HCT116 (cell line): ENCODE results near the gene USP43. TPM values are rescaled to one million over a fixed set of nuclear protein-coding genes. Genes with fewer than 3 reads are reported as not detected.

ENCODE experiments used
- ATAC-seq: fragments of 200-7000 bp; cut with Tn5 transposase; 2 replicates; pipeline ENCODE4 v1.9.1; 2020; ENCODE audit warnings: mild to moderate bottlenecking, moderate library complexity
- BruUV-seq: library from RNA; stranded (reverse); fragments of 400-500 nt; replicated peaks from 2 replicates; lab custom pipeline; 2021; lab: Mats Ljungman, UMichigan
- CTCF ChIA-PET: fragments of 300-600 bp; sonication (Branson Sonifier 250); formaldehyde crosslinking; loops from one replicate; lab custom pipeline; 2021; ENCODE audit warnings: antibody characterized with exemption; lab: Charles Lee
- POLR2A ChIA-PET: fragments of 300-600, 350-600 bp; sonication (Branson Sonifier 250); formaldehyde crosslinking; loops from one replicate; lab custom pipeline; 2021; ENCODE audit warnings: antibody characterized with exemption; lab: Charles Lee
- RAD21 ChIA-PET, 2 experiments: fragments of 300-600 bp; sonication (Branson Sonifier 250); formaldehyde crosslinking; loops; one replicate each; lab custom pipeline; 2023; ENCODE audit warnings: low total read pairs in 2 of 2; ENCODE audit not compliant: uncharacterized antibody in 2 of 2, unreplicated experiment in 2 of 2, low non-redundant PET in 1 of 2; lab: Charles Lee
- DNase-seq: peaks from one replicate; pipeline ENCODE4 v3.0.0-alpha.2; 2010; ENCODE audit warnings: low read depth, low spot score
- H2AFZ ChIP-seq: fragments of 200-600 bp; shearing (Covaris generic), sonication (generic); 2 replicates; pipeline ENCODE4 v1.6.1; 2017; ENCODE audit warnings: low read depth, mixed run types, mixed read lengths, antibody characterized with exemption, low read length; ENCODE audit not compliant: poor library complexity, severe bottlenecking
- H3K27ac ChIP-seq: 2 replicates; pipeline ENCODE4 v1.5.1; 2012; ENCODE audit warnings: low read depth, low read length
- H3K27me3 ChIP-seq: fragments of 200-600 bp; sonication (generic); 2 replicates; pipeline ENCODE4 v1.6.1; 2016; ENCODE audit warnings: mixed run types, low read length, mixed read lengths; ENCODE audit not compliant: insufficient read depth
- H3K36me3 ChIP-seq, 2 experiments: fragments of 200-500 bp in 1 of 2; fragments of 200-600 bp in 1 of 2; sonication (Bioruptor generic) in 1 of 2; sonication (generic) in 1 of 2; 2 replicates each; pipeline versions ENCODE4 v1.5.1 to v1.6.1; 2014 to 2016; ENCODE audit warnings: low read length in 2 of 2, inconsistent platforms in 1 of 2, mixed read lengths in 1 of 2, mixed run types in 1 of 2; ENCODE audit not compliant: insufficient read depth in 2 of 2, control insufficient read depth in 1 of 2
- H3K4me1 ChIP-seq, 2 experiments: fragments of 200-600 bp in 1 of 2; sonication (generic) in 1 of 2; 2 replicates each; pipeline versions ENCODE4 v1.5.1 to v1.6.1; 2012 to 2017; ENCODE audit warnings: low read length in 2 of 2, inconsistent platforms in 1 of 2, mild to moderate bottlenecking in 1 of 2, mixed read lengths in 1 of 2, mixed run types in 1 of 2, moderate library complexity in 1 of 2; ENCODE audit not compliant: insufficient read depth in 2 of 2, control insufficient read depth in 1 of 2
- H3K4me2 ChIP-seq: fragments of 200-600 bp; sonication (generic); 2 replicates; pipeline ENCODE4 v1.6.1; 2017; ENCODE audit warnings: mixed run types, low read length, mixed read lengths
- H3K4me3 ChIP-seq, 2 experiments: fragments of 200-600 bp in 1 of 2; sonication (generic) in 1 of 2; replicated peaks in 1 of 2; 2 replicates each; pipeline ENCODE4 v1.5.1; 2011 to 2016; ENCODE audit warnings: low read length in 2 of 2, control low read depth in 1 of 2, low read depth in 1 of 2, mild to moderate bottlenecking in 1 of 2, mixed read lengths in 1 of 2, mixed run types in 1 of 2
- H3K79me2 ChIP-seq: fragments of 200-600 bp; sonication (generic); 2 replicates; pipeline ENCODE4 v1.6.1; 2017; ENCODE audit warnings: mild to moderate bottlenecking, mixed run types, low read length, moderate library complexity, mixed read lengths; ENCODE audit not compliant: insufficient read depth
- H3K9ac ChIP-seq: fragments of 200-600 bp; sonication (generic); 2 replicates; pipeline ENCODE4 v1.6.1; 2016; ENCODE audit warnings: low read length, mixed read lengths
- H3K9me2 ChIP-seq: fragments of 200-600 bp; sonication (generic), shearing (Covaris generic); 2 replicates; pipeline ENCODE4 v1.6.1; 2017; ENCODE audit warnings: mixed run types, mild to moderate bottlenecking, moderate library complexity; ENCODE audit not compliant: insufficient read depth
- H3K9me3 ChIP-seq, 2 experiments: fragments of 200-500 bp in 1 of 2; fragments of 200-600 bp in 1 of 2; sonication (Bioruptor generic) in 1 of 2; sonication (generic) in 1 of 2; 2 replicates each; pipeline ENCODE4 v1.6.1; 2014 to 2017; ENCODE audit warnings: low read length in 2 of 2, mixed read lengths in 2 of 2, inconsistent platforms in 1 of 2, low read depth in 1 of 2, mild to moderate bottlenecking in 1 of 2, mixed run types in 1 of 2, moderate library complexity in 1 of 2; ENCODE audit not compliant: control insufficient read depth in 1 of 2, insufficient read depth in 1 of 2
- H4K20me1 ChIP-seq: fragments of 200-600 bp; sonication (generic), shearing (Covaris generic); 2 replicates; pipeline ENCODE4 v1.6.1; 2017; ENCODE audit warnings: mixed run types, mild to moderate bottlenecking, moderate library complexity; ENCODE audit not compliant: insufficient read depth
- ATF3 ChIP-seq: IDR thresholded peaks from 2 replicates; pipeline ENCODE4 v1.6.1; 2012
- CEBPB ChIP-seq: IDR thresholded peaks from 2 replicates; pipeline ENCODE4 v1.6.1; 2012; ENCODE audit warnings: low read depth
- EZH2 ChIP-seq: fragments of 200-600 bp; sonication (generic); IDR thresholded peaks from 2 replicates; pipeline ENCODE4 v1.6.1; 2017; ENCODE audit warnings: antibody characterized with exemption, mixed run types
- JUND ChIP-seq: IDR thresholded peaks from 2 replicates; pipeline ENCODE4 v1.6.1; 2012
- POLR2AphosphoS5 ChIP-seq: IDR thresholded peaks from 2 replicates; pipeline ENCODE4 v1.6.1; 2011; ENCODE audit warnings: mild to moderate bottlenecking, low read depth, low read length, moderate library complexity
- YY1 ChIP-seq: IDR thresholded peaks from 2 replicates; pipeline ENCODE4 v1.6.1; 2011; ENCODE audit warnings: low read length, low read depth, moderate library complexity, mild to moderate bottlenecking; ENCODE audit not compliant: insufficient replicate concordance; ENCODE audit errors: extremely low read depth
- ZFX ChIP-seq: fragments of 450-650 bp; IDR thresholded peaks from 2 replicates; pipeline ENCODE4 v1.6.1; 2017
- ZNF274 ChIP-seq: fragments of 200-500 bp; sonication (Bioruptor generic); IDR thresholded peaks from 2 replicates; pipeline ENCODE4 v1.6.1; 2014; ENCODE audit warnings: mild to moderate bottlenecking, low read depth, low read length, inconsistent platforms
- intact Hi-C: fragments of 100-400 bp; cut with micrococcal nuclease; formaldehyde crosslinking; loops from 2 replicates; pipeline ENCODE4 v1.10.0; 2022
- total RNA-seq: library from RNA; stranded (reverse); gene quantifications from one replicate; pipeline ENCODE4 v1.2.1, GENCODE V29; 2021; ENCODE audit not compliant: unreplicated experiment

USP43 gene
- total RNA-seq, 1 experiment from 2014 or later: 8.0 TPM

GRCh38 chr17:9647014-9647413 is 1.7 kb downstream of the USP43 start:
- no peak for ATAC-seq
- ChIA-PET CTCF (no interaction called here), RAD21 (no interaction called here), POLR2A (no interaction called here)
- Histone ChIP-seq H3K27me3 (no peaks in the 10 kb centered on the region), H3K4me3 (peak overlapping the region in 1 of 2 experiments; percentile 75; a peak in 2 of 4 replicates), H3K79me2 (peaks cover 12% of the 10 kb centered on the region), H2AFZ (no peak overlapping the region), H4K20me1 (no peaks in the 10 kb centered on the region), H3K9me2 (no peaks in the 10 kb centered on the region), H3K36me3 (no peaks in the 10 kb centered on the region), H3K9me3 (no peaks in the 10 kb centered on the region), H3K4me1 (peaks cover 37 to 51% of the 10 kb centered on the region in 2 experiments), H3K4me2 (peak overlapping the region; percentile 90), H3K27ac (no peak overlapping the region), H3K9ac (peak overlapping the region; percentile 78; the same call in 1 of the 2 replicates)
- TF ChIP-seq ATF3 (no peak), ZFX (no peak), CEBPB (no peak), ZNF274 (no peak), POLR2AphosphoS5 (no peak), YY1 (no peak)
- intact Hi-C loops: no loop called here
- DNase-seq: no peak
- no TSS peak for BruUV-seq

- peak overlapping the region in 1 of 2 experiments; percentile 37; a peak in 2 of 4 replicates for H3K4me3 ChIP-seq
- no peaks in the 10 kb centered on the region for H3K27me3 ChIP-seq
- no peak for DNase-seq
- no peaks in the 10 kb centered on the region for H3K9me3 ChIP-seq
- H3K36me3 ChIP-seq: no peaks in the 10 kb centered on the region
- peaks cover 37 to 50% of the 10 kb centered on the region in 2 experiments for H3K4me1 ChIP-seq
- BruUV-seq: no TSS peak
- POLR2A ChIA-PET: no interaction called here
- peak overlapping the region; percentile 35; the same call in 1 of the 2 replicates for H3K27ac ChIP-seq
- no peaks in the 10 kb centered on the region for H3K9me2 ChIP-seq
- no peak overlapping the region; the same call in 1 of the 2 replicates for H3K9ac ChIP-seq
- no peak for TF ChIP-seq POLR2AphosphoS5
- no peak for TF ChIP-seq JUND
- no peak for TF ChIP-seq EZH2
- TF ChIP-seq, all 23 proteins: peak for 0
- ChIA-PET RAD21 (no interaction called here), CTCF (no interaction called here)
- Histone ChIP-seq H4K20me1 (no peaks in the 10 kb centered on the region), H3K4me2 (peak overlapping the region; percentile 90), H3K79me2 (peaks cover 17% of the 10 kb centered on the region), H2AFZ (no peak overlapping the region)
- intact Hi-C loops: no loop called here
- no peak; the same call in 1 of the 2 replicates for ATAC-seq
These were observed 3.3 kb downstream of the USP43 start for GRCh38 chr17:9648521-9649110.
